ENCODE results near the gene KRTAP5-3.

Gene KRTAP5-3

DNA sequence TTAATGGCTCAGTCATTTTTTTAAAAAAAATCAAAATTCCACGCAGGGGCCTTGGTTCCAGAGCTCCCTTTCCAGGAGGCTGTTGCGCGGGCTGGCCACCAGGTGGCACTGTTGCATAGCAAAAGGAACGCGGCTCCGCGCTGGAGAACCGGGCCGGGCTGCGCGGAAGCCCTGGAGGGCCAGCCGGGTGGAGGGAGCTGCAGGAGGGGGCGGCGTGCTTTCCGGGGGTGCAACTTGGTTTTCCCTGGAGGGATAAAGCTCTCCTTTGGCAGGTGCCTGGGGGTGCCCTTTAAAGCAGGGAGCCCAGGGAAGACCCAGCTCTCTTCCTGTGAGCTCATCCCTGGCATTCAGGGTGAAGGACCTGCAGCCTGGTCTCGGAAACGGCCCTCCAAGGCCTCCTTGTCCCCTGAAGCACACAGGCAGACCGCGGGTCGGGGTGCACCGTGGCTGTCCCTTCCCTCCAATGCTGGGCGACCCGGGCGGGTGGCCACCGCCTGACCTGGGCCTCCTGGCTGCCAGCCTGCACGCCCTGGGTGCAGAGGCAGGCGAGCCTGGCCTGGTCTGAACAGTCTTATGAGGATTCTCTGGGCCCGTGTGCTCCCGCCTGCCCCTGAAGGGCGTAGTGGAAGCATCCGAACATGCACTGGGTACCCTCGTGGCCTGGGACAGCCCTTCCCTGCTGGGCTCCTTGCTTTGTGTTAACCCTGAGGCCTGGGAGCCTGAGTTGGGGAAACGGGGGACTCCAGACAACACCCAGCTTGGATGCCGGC lies 44.7 kb upstream of the KRTAP5-3 start:
- TF ChIP-seq, protein P1, sequence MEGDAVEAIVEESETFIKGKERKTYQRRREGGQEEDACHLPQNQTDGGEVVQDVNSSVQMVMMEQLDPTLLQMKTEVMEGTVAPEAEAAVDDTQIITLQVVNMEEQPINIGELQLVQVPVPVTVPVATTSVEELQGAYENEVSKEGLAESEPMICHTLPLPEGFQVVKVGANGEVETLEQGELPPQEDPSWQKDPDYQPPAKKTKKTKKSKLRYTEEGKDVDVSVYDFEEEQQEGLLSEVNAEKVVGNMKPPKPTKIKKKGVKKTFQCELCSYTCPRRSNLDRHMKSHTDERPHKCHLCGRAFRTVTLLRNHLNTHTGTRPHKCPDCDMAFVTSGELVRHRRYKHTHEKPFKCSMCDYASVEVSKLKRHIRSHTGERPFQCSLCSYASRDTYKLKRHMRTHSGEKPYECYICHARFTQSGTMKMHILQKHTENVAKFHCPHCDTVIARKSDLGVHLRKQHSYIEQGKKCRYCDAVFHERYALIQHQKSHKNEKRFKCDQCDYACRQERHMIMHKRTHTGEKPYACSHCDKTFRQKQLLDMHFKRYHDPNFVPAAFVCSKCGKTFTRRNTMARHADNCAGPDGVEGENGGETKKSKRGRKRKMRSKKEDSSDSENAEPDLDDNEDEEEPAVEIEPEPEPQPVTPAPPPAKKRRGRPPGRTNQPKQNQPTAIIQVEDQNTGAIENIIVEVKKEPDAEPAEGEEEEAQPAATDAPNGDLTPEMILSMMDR (conservative IDR thresholded peaks at IDR 0.05): peak; percentile 95
- no peak for TF ChIP-seq ZFX (IDR thresholded peaks at IDR 0.05)
- H3K27ac ChIP-seq: no peak overlapping the region

DNA sequence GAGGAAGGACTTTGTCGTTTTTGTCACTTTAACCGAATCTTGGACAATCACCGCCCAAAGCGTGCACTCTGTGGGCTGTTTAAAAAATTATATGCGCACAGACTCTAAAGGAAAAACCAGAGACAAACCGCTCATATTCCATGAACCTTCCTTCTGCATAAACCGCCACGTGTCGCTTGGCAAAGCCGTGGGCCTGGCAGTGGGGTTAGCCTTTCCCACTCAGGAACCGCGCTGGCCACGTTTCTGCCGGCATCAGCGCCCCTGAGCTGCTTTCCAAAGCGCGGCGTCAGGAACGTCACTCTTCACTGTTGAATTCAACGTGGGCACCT lies 44.1 kb upstream of the KRTAP5-3 start:
- no peak overlapping the region for H3K27ac ChIP-seq
- TF ChIP-seq, protein P1 (conservative IDR thresholded peaks at IDR 0.05): no peak
- TF ChIP-seq ZFX (IDR thresholded peaks at IDR 0.05): no peak

DNA sequence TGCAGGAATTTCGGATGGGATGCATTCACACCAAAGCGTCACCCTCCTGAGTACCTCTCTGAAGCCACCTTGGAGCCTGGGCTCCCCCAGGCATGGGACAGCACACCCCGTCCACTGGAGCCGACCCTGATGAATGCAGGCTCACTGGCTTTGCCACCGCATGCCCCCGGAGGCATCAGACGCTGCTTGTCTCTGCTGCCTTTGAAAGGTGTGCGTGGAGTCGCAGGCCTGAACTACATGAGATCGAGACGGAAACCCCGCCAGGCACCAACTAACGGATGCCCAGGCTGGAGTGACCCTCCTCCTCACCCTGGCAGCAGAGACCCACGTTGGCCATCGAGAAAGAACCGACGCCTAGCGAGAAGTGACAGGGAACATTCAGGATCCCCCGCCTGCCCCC lies 43.8 kb upstream of the KRTAP5-3 start:
- no peak overlapping the region for H3K27ac ChIP-seq
- TF ChIP-seq, protein P1 (conservative IDR thresholded peaks at IDR 0.05): no peak
- no peak for TF ChIP-seq ZFX (IDR thresholded peaks at IDR 0.05)

DNA sequence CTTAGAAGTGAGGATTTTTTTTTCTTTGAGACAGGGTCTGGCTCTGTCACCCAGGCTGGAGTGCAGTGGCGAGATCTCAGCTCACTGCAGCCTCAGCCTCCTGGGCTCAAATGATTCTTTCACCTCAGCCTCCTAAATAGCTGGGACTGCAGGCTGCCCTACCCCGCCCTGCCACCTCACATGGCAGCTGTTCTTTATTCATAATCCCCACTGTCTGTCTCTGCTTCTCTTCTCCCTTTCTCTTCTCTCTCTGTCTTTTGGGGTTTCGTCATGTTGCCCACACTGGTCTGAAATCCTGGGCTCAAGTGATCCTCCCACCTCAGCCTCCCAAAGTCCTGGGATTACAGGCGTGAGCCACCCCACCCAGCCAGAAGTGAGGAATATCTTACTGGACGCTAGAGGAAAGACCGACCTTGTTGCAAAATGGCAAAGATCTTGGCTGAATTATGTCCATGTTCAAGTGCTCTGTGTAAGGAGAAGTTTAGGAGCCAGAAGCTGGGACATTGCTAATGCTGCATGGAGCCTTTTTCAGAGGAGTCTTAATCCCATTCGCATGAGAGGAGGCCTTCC lies 43.2 kb upstream of the KRTAP5-3 start:
- TF ChIP-seq ZFX (IDR thresholded peaks at IDR 0.05): no peak
- TF ChIP-seq, protein P1 (conservative IDR thresholded peaks at IDR 0.05): no peak
- no peak overlapping the region for H3K27ac ChIP-seq

DNA sequence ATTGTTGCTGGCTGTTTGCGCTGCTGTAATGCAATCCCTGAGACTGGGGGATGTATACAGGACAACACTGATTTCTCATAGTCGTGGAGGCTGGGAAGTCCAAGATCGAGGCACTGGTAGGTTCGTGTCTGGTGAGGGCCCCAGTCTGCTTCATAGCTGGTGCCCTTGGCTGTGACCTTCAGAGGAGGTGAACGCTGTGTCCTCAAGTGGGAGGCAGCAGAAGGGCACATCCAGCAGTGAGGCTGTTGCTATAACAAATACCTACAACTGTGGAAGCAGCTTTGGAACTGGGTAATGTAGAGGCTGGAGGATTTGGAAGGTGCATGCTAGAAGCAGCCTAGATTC lies 42.6 kb upstream of the KRTAP5-3 start:
- H3K27ac ChIP-seq: no peak overlapping the region
- TF ChIP-seq, protein P1 (conservative IDR thresholded peaks at IDR 0.05): no peak
- no peak for TF ChIP-seq ZFX (IDR thresholded peaks at IDR 0.05)

DNA sequence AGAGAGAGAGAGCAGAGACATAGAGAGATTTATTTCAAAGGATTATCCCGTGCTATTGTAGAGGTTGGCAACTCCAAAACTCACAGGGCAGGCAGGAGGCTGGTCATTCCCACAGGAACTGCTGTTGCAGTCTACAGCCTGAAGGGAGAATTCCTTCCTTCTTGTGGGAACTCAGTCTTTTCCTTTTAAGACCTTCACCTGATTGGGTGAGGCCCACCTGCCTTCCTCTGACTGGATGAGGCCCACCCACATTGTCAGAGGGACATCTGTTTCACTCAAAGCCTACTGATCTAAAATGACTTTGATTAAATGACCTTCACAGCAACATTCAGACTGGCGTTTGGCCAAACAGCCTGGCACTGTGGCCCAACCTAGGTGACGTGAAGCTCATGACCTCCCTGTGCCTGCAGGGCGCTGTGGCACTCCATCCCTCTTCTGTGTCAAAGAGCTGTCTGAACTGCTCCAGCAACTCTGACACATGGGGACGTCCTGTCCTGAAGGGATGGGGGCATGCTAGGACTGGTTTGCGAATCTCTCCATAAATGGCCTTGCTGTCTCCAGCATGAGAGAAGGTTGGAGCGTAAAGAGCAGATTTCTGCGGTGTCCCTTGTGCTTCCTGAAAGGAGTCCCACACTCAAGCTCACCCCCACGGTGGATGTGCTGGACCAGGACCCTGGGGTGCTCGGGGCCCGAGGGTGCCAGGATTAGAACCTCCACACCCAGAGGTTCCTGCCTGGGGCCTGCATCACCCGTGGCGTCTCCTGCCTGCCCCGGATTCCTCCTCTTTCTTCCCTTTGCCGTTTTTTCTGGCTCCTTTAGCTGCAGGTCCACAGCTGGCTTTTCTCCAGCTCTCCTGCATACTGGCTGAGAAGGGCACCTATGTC lies 42.0 kb upstream of the KRTAP5-3 start:
- H3K27ac ChIP-seq: no peak overlapping the region
- TF ChIP-seq, protein P1 (conservative IDR thresholded peaks at IDR 0.05): no peak
- no peak for TF ChIP-seq ZFX (IDR thresholded peaks at IDR 0.05)
